ENCODE results near the gene IQSEC1. TPM values are rescaled to one million over a fixed set of nuclear protein-coding genes. Genes with fewer than 3 reads are reported as not detected.

Gene IQSEC1
- total and polyA plus RNA-seq, 2 of the 8 experiments (the other 6 are each of a cell fraction or from before 2014, with no cell fraction given), result 6.8 to 28.8 TPM

GRCh38 chr3:12922881-12923431 lies 150.3 kb downstream of the IQSEC1 start:
- H4K8ac ChIP-seq (ENCODE audit: extremely low read depth, insufficient read depth, low read length), result no peak overlapping the region; the same call in 1 of the 2 replicates
- no peak for TF ChIP-seq RNF2 (IDR thresholded peaks at IDR 0.05; ENCODE audit: borderline replicate concordance, low read depth, low read length, missing control alignments, poor library complexity, severe bottlenecking)
- TF ChIP-seq EZH2 (IDR thresholded peaks at IDR 0.05; ENCODE audit: low read depth, low read length, severe bottlenecking), result no peak
- TF ChIP-seq RFX5 (IDR thresholded peaks at IDR 0.05; ENCODE audit: borderline replicate concordance, low read depth, low read length), result no peak
- no peak for TF ChIP-seq POU5F1 (IDR thresholded peaks at IDR 0.05; ENCODE audit: low read depth, low read length)
- TF ChIP-seq NRF1 (IDR thresholded peaks at IDR 0.05; ENCODE audit: low read depth, low read length), result no peak
- no peaks in the 10 kb centered on the region for H3K79me2 ChIP-seq (ENCODE audit: control insufficient read depth in 1 of 2, insufficient read depth in 2 of 2, low read length in 2 of 2)
- no peak overlapping the region for H2BK15ac ChIP-seq (ENCODE audit: low read length)
- no peak overlapping the region for H4K5ac ChIP-seq (ENCODE audit: insufficient read length, low read depth, low read length)
- H2BK20ac ChIP-seq (ENCODE audit: low read length), result no peak overlapping the region
- H3K9ac ChIP-seq (replicated peaks in 1 of 4; ENCODE audit: extremely low read depth in 1 of 4, low read depth in 3 of 4, low read length in 3 of 4), result no peak overlapping the region
- no peak overlapping the region for H3K18ac ChIP-seq (ENCODE audit: extremely low read depth, low read length)
- H2BK120ac ChIP-seq (replicated peaks; ENCODE audit: low read depth, low read length), result no peak overlapping the region
- no peaks in the 10 kb centered on the region for H3K27me3 ChIP-seq (replicated peaks in 1 of 4; ENCODE audit: control insufficient read depth in 3 of 4, extremely low read depth in 1 of 4, insufficient read depth in 3 of 4, low read length in 3 of 4)
- WGBS, 2 experiments (ENCODE audit: extremely low coverage in 1 of 2, insufficient coverage in 1 of 2, insufficient read length in 1 of 2, insufficient replicate concordance in 2 of 2, low coverage in 1 of 2, low lambda C conversion rate in 2 of 2, missing lambda C conversion rate in 1 of 2), result 80% methylated on average over 11 of the region's 11 CpGs; no CpG with 5 or more reads in 1 of the 2 experiments
- no peaks in the 10 kb centered on the region for H3K79me1 ChIP-seq (ENCODE audit: low read depth, low read length)
- DNase-seq (ENCODE audit: low read depth in 1 of 2, low spot score in 2 of 2), result no peak
- no peak overlapping the region for H3K23ac ChIP-seq (ENCODE audit: insufficient read length)
- H4K91ac ChIP-seq (replicated peaks; ENCODE audit: insufficient read length, low read length), result no peak overlapping the region
- no peaks in the 10 kb centered on the region for H3K23me2 ChIP-seq (ENCODE audit: low read depth, low read length)
- no peak overlapping the region for H2AK5ac ChIP-seq (ENCODE audit: low read depth, low read length)
- FAIRE-seq, result no peak
- H3K14ac ChIP-seq (ENCODE audit: insufficient read length), result no peak overlapping the region
- no peak overlapping the region for H2AFZ ChIP-seq (ENCODE audit: low read length)
- no peak overlapping the region for H2BK12ac ChIP-seq (ENCODE audit: low read depth, low read length)
- ChIA-PET POLR2A (ENCODE audit: partially characterized antibody) (no interaction called here), CTCF (ENCODE audit: partially characterized antibody) (interaction anchor here (0.6 to 4.6 kb wide), 5 partner anchors 8 to 60 kb away, joined by 3 to 28 read pairs (median 4); no protein-coding TSS in a partner anchor)
- peaks cover 0 to 9% (median 2%) of the 10 kb centered on the region in 4 experiments; a peak in 3 of 8 replicates for H3K36me3 ChIP-seq (ENCODE audit: control insufficient read depth in 2 of 4, insufficient read depth in 4 of 4, low read length in 3 of 4)
- peaks cover 0 to 16% of the 10 kb centered on the region in 2 experiments for H4K20me1 ChIP-seq (replicated peaks in 1 of 2; ENCODE audit: control insufficient read depth in 1 of 2, insufficient read depth in 2 of 2, low read length in 2 of 2)
- H3K27ac ChIP-seq (ENCODE audit: low read depth, low read length), result no peak overlapping the region
- no peak overlapping the region for H3K4ac ChIP-seq (replicated peaks; ENCODE audit: insufficient read length, low read depth, low read length)
- no peaks in the 10 kb centered on the region for H3K4me1 ChIP-seq (replicated peaks in 1 of 4; ENCODE audit: control insufficient read depth in 3 of 4, insufficient read depth in 4 of 4, low read length in 3 of 4)
- no peak overlapping the region for H3K4me2 ChIP-seq (ENCODE audit: insufficient read depth in 1 of 2, low read depth in 2 of 2, low read length in 2 of 2)
- no peak overlapping the region for H3K56ac ChIP-seq (replicated peaks; ENCODE audit: insufficient read length, low read depth, low read length)
- H2BK5ac ChIP-seq (ENCODE audit: low read depth, low read length), result no peak overlapping the region
- no peaks in the 10 kb centered on the region for H3K9me3 ChIP-seq (ENCODE audit: insufficient read depth in 2 of 2, low read depth in 1 of 2, low read length in 1 of 2)
- H3K4me3 ChIP-seq (ENCODE audit: extremely low read depth in 1 of 4, insufficient read depth in 2 of 4, low read depth in 3 of 4, low read length in 4 of 4), result no peak overlapping the region
